ENCODE results near the gene LARGE1. TPM values are rescaled to one million over a fixed set of nuclear protein-coding genes. Genes with fewer than 3 reads are reported as not detected.
A peak's percentile ranks its signal among the peaks of the same experiment; 100 is the strongest.

LARGE1 gene
- total and polyA plus RNA-seq, 2 experiments from 2014 or later = 1.5 to 12.8 TPM

DNA sequence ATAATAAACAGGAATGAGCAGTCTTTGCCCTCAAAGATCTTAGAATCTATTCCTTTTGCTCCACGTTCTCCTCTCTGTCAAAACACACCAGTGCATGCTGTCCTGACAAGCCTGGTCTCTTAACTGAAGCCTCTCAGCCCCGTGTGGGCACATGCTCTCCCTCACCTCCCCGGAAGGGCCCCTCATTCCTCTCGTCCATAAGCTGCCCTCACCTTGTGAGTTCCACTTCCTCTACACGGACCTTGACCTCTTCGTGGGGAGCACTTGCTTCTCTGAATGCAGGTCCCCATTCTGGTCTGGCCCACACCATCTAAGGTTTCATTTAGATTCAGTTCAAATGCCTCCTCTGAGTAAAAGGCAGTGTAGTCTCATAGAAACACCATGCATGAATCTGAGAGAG, 449.8 kb downstream of the LARGE1 start:
- in situ Hi-C loops (cut with MboI) = no loop called here

DNA sequence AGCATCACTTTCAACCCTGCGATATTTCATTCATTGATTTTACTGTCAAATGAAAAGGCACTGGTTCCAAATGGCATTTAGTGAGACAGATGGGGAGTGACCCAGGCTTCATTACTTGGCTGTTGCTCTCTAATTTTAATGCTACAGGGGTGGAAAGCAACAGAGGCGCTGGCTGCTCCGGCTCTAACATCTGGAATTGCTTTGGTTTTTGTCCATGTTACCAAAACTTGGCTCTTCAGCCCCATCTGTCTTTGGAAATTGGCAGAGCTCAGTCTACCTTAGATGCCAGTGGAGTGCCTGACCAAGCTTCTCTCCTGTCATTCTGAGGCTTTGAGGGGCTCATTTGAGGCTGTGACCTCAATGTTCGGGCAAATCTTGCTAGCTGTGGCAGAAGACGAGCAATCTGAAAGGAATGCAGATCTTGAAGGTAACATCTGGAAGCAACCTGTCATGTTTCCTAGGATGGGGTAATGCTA, 452.6 kb downstream of the LARGE1 start:
- Histone ChIP-seq H3K36me3 (ENCODE audit: low read depth) (no peaks in the 10 kb centered on the region), H3K79me2 (ENCODE audit: insufficient read depth) (no peaks in the 10 kb centered on the region), H3F3A (ENCODE audit: insufficient read depth) (no peaks in the 10 kb centered on the region), H4K20me1 (ENCODE audit: insufficient read depth) (no peaks in the 10 kb centered on the region), H3K4me3 (no peak overlapping the region), H3K4me1 (ENCODE audit: insufficient read depth) (0 out of 2 replicates have a peak, but pooled peaks cover 3% of the 10 kb centered on the region), H3K27ac (no peak overlapping the region), H3K9me3 (ENCODE audit: low read depth) (no peaks in the 10 kb centered on the region), H3K9ac (no peak overlapping the region), H3K27me3 (replicated peaks; ENCODE audit: insufficient read depth) (no peaks in the 10 kb centered on the region), H3K4me2 (ENCODE audit: unreplicated experiment) (no peak overlapping the region), H2AFZ (no peak overlapping the region), H3K9me2 (ENCODE audit: insufficient read depth) (no peaks in the 10 kb centered on the region)
- in situ Hi-C loops (cut with MboI) = no loop called here
- 11 to 13% methylated on average over 5 of the region's 5 CpGs for WGBS, 2 experiments (ENCODE audit: low coverage in 1 of 2, low lambda C conversion rate in 2 of 2, missing lambda C conversion rate in 2 of 2)
- no peak for TF ChIP-seq EZH2phosphoT487 (IDR thresholded peaks at IDR 0.05; ENCODE audit: insufficient read depth, low read depth)
- no peak for TF ChIP-seq EZH2 (IDR thresholded peaks at IDR 0.05; ENCODE audit: insufficient read depth, poor library complexity, severe bottlenecking)
- peak; percentile 51 for DNase-seq

More for the DNA sequence above, 449.8 kb downstream of the LARGE1 start:
- TF ChIP-seq EZH2 (IDR thresholded peaks at IDR 0.05; ENCODE audit: insufficient read depth, poor library complexity, severe bottlenecking) = no peak
- Histone ChIP-seq H3K4me3 (no peak overlapping the region), H3K9ac (no peak overlapping the region), H2AFZ (no peak overlapping the region), H3K27ac (no peak overlapping the region), H3K4me2 (ENCODE audit: unreplicated experiment) (no peak overlapping the region), H4K20me1 (ENCODE audit: insufficient read depth) (no peaks in the 10 kb centered on the region), H3F3A (ENCODE audit: insufficient read depth) (no peaks in the 10 kb centered on the region), H3K36me3 (ENCODE audit: low read depth) (no peaks in the 10 kb centered on the region), H3K4me1 (ENCODE audit: insufficient read depth) (0 out of 2 replicates have a peak, but pooled peaks cover 3% of the 10 kb centered on the region), H3K9me2 (ENCODE audit: insufficient read depth) (no peaks in the 10 kb centered on the region), H3K9me3 (ENCODE audit: low read depth) (no peaks in the 10 kb centered on the region), H3K79me2 (ENCODE audit: insufficient read depth) (no peaks in the 10 kb centered on the region), H3K27me3 (replicated peaks; ENCODE audit: insufficient read depth) (no peaks in the 10 kb centered on the region)
- no peak for DNase-seq
- WGBS, 2 experiments (ENCODE audit: low coverage in 1 of 2, low lambda C conversion rate in 2 of 2, missing lambda C conversion rate in 2 of 2) = 84 to 95% methylated on average over 6 of the region's 6 CpGs

DNA sequence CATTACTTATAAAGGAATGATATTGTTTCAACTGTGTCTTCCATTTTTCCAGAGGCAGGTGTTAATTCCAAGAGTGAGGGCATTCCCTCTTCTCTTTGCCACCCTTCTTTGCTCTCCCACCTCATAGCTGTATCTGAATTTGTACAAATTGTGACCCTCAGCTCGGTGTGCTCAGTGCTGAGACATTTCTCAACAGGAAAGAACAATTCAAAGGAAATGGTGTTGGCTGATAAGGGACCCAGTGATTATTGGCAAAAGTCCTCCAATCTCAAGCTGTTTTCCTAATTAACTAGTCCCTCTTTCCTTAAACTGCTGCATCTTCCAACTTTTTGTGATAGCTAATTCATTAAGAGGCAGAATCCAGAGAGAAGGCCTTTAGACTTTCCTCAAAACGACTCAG, 453.2 kb downstream of the LARGE1 start:
- Histone ChIP-seq H3K79me2 (ENCODE audit: insufficient read depth) (no peaks in the 10 kb centered on the region), H3K4me1 (ENCODE audit: insufficient read depth) (0 out of 2 replicates have a peak, but pooled peaks cover 3% of the 10 kb centered on the region), H3K4me2 (ENCODE audit: unreplicated experiment) (no peak overlapping the region), H3K4me3 (no peak overlapping the region), H3F3A (ENCODE audit: insufficient read depth) (no peaks in the 10 kb centered on the region), H3K9ac (no peak overlapping the region), H3K27ac (no peak overlapping the region), H3K36me3 (ENCODE audit: low read depth) (no peaks in the 10 kb centered on the region), H4K20me1 (ENCODE audit: insufficient read depth) (no peaks in the 10 kb centered on the region), H2AFZ (no peak overlapping the region), H3K9me3 (ENCODE audit: low read depth) (no peaks in the 10 kb centered on the region), H3K27me3 (replicated peaks; ENCODE audit: insufficient read depth) (no peaks in the 10 kb centered on the region), H3K9me2 (ENCODE audit: insufficient read depth) (no peaks in the 10 kb centered on the region)
- in situ Hi-C loops (cut with MboI) = no loop called here
- WGBS, 2 experiments (ENCODE audit: low coverage in 1 of 2, low lambda C conversion rate in 2 of 2, missing lambda C conversion rate in 2 of 2) = 36 to 37% methylated on average over 2 of the region's 2 CpGs
- TF ChIP-seq EZH2 (IDR thresholded peaks at IDR 0.05; ENCODE audit: insufficient read depth, poor library complexity, severe bottlenecking) (no peak), EZH2phosphoT487 (IDR thresholded peaks at IDR 0.05; ENCODE audit: insufficient read depth, low read depth) (no peak)
- DNase-seq = no peak

DNA sequence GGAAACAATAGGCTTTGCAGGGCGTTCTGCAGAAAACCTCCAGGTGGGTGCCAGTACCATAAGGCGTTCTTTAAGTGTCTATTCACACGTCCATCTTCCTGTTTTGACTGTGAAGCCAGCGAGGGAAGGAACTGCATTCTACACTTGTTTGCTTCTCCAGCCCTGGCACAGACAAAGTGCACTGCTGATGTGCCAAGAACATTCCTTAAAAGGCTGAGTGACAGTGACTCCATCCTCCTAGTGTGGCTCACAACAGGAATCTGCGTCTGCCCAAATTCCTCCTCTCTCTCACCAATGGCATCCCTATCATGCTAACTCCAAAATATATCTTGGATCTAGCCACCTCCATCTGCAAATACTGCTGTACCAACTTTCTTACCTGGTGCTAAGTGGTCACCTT, 454.7 kb downstream of the LARGE1 start:
- Histone ChIP-seq H3K9me2 (ENCODE audit: insufficient read depth) (no peaks in the 10 kb centered on the region), H3K4me1 (ENCODE audit: insufficient read depth) (0 out of 2 replicates have a peak, but pooled peaks cover 3% of the 10 kb centered on the region), H3K27me3 (replicated peaks; ENCODE audit: insufficient read depth) (no peaks in the 10 kb centered on the region), H3K4me2 (ENCODE audit: unreplicated experiment) (no peak overlapping the region), H3K27ac (no peak overlapping the region), H3K79me2 (ENCODE audit: insufficient read depth) (no peaks in the 10 kb centered on the region), H3K4me3 (no peak overlapping the region), H3K9ac (no peak overlapping the region), H3K36me3 (ENCODE audit: low read depth) (no peaks in the 10 kb centered on the region), H3F3A (ENCODE audit: insufficient read depth) (no peaks in the 10 kb centered on the region), H3K9me3 (ENCODE audit: low read depth) (no peaks in the 10 kb centered on the region), H2AFZ (no peak overlapping the region), H4K20me1 (ENCODE audit: insufficient read depth) (no peaks in the 10 kb centered on the region)
- no peak for DNase-seq
- in situ Hi-C loops (cut with MboI) = no loop called here
- TF ChIP-seq EZH2phosphoT487 (IDR thresholded peaks at IDR 0.05; ENCODE audit: insufficient read depth, low read depth) (no peak), EZH2 (IDR thresholded peaks at IDR 0.05; ENCODE audit: insufficient read depth, poor library complexity, severe bottlenecking) (no peak)
- 15 to 23% methylated on average over 5 of the region's 5 CpGs for WGBS, 2 experiments (ENCODE audit: low coverage in 1 of 2, low lambda C conversion rate in 2 of 2, missing lambda C conversion rate in 2 of 2)

DNA sequence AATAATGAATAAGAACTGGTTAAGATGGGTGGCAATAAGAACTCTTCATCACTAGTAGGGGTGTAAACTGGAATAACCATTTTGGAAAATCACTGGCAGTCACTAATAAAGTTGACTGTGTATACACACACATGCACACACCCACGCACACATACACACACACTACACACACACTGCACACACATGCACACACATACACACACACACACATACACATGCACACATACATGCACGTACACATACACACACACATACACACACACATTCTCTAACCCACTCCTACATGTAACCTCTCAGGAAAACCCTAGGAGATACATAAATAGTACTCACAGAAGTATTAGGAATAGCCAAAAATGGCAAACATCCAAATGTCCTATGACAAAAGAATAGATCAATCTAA, 455.6 kb downstream of the LARGE1 start:
- Histone ChIP-seq H3K4me1 (ENCODE audit: insufficient read depth) (0 out of 2 replicates have a peak, but pooled peaks cover 3% of the 10 kb centered on the region), H2AFZ (no peak overlapping the region), H3K79me2 (ENCODE audit: insufficient read depth) (no peaks in the 10 kb centered on the region), H3K27me3 (replicated peaks; ENCODE audit: insufficient read depth) (no peaks in the 10 kb centered on the region), H3K27ac (no peak overlapping the region), H3K9me2 (ENCODE audit: insufficient read depth) (no peaks in the 10 kb centered on the region), H3K36me3 (ENCODE audit: low read depth) (no peaks in the 10 kb centered on the region), H3K9me3 (ENCODE audit: low read depth) (no peaks in the 10 kb centered on the region), H3K4me2 (ENCODE audit: unreplicated experiment) (no peak overlapping the region), H3K4me3 (no peak overlapping the region), H4K20me1 (ENCODE audit: insufficient read depth) (no peaks in the 10 kb centered on the region), H3K9ac (no peak overlapping the region), H3F3A (ENCODE audit: insufficient read depth) (no peaks in the 10 kb centered on the region)
- TF ChIP-seq EZH2 (IDR thresholded peaks at IDR 0.05; ENCODE audit: insufficient read depth, poor library complexity, severe bottlenecking) (no peak), EZH2phosphoT487 (IDR thresholded peaks at IDR 0.05; ENCODE audit: insufficient read depth, low read depth) (no peak)
- in situ Hi-C loops (cut with MboI) = no loop called here
- no peak for DNase-seq
- 80 to 86% methylated on average over 2 of the region's 2 CpGs for WGBS, 2 experiments (ENCODE audit: low coverage in 1 of 2, low lambda C conversion rate in 2 of 2, missing lambda C conversion rate in 2 of 2)

Data from GM23248 (cell line).